Hematopoietic multipotent progenitor cell treated with erythropoietin and hydrocortisone succinate and interleukin-3 and kit ligand, for 17 days (in vitro differentiated cells): ENCODE measurements around the gene SEPTIN10.

ENCODE experiments used
- DNase-seq: peaks from one replicate; pipeline ENCODE4 v3.0.0-alpha.2; 2015; ENCODE audit warnings: low spot score

Gene SEPTIN10

GRCh38 chr2:109497911-109498870 lies 115.6 kb downstream of the SEPTIN10 start:
- DNase-seq, result no peak

GRCh38 chr2:109497463-109497862 lies 116.3 kb downstream of the SEPTIN10 start:
- DNase-seq, result no peak

- no peak for DNase-seq
These were observed 119.4 kb downstream of the SEPTIN10 start for GRCh38 chr2:109494351-109494750.

- DNase-seq, result no peak
These were observed 120.4 kb downstream of the SEPTIN10 start for GRCh38 chr2:109493176-109493935.
